Prostate gland (tissue), 2 donors: ENCODE data around the gene SARM1. TPM values are rescaled to one million over a fixed set of nuclear protein-coding genes. Genes with fewer than 3 reads are reported as not detected.
"Not testable (repeated sequence)": the region's sequence is repeated elsewhere in the genome, so short reads cannot be mapped to it uniquely, and the experiment has no call there.

Experiments used
- DNase-seq: peaks from one replicate; pipeline ENCODE4 v3.0.0-alpha.2; 2019; ENCODE audit warnings: low spot score
- H3K27ac ChIP-seq, 2 donors: fragments of 200-600 bp; sonication (generic); 2 replicates each; pipeline ENCODE4 v1.5.1; 2017 to 2019
- H3K27me3 ChIP-seq: fragments of 200-600 bp; sonication (generic); replicated peaks from 2 replicates; pipeline ENCODE4 v1.5.1; 2019; ENCODE audit not compliant: insufficient read depth
- H3K36me3 ChIP-seq, 2 donors: fragments of 200-600 bp; sonication (generic); 1 replicate in 1 of 2; 2 replicates in 1 of 2; pipeline versions ENCODE4 v1.5.1 to v1.8.1; 2017 to 2019
- H3K4me1 ChIP-seq: fragments of 200-600 bp; sonication (generic); replicated peaks from 2 replicates; pipeline ENCODE4 v1.5.1; 2019
- H3K4me3 ChIP-seq, 2 donors: fragments of 200-600 bp; sonication (generic); 2 replicates each; pipeline ENCODE4 v1.5.1; 2017 to 2019
- H3K9me3 ChIP-seq: fragments of 200-600 bp; sonication (generic); 2 replicates; pipeline ENCODE4 v1.5.1; 2017
- POLR2A ChIP-seq: fragments of 450-650 bp; IDR thresholded peaks from one replicate; pipeline ENCODE4 v1.6.1; 2016; ENCODE audit warnings: antibody characterized with exemption, mild to moderate bottlenecking
- POLR2AphosphoS5 ChIP-seq: sonication (generic); formaldehyde crosslinking; IDR thresholded peaks from one replicate; pipeline ENCODE4 v1.6.1; 2017; ENCODE audit warnings: antibody characterized with exemption
- WGBS: methylation state at CpG from one replicate; pipeline ENCODE4 v1.1.5; 2018; 5-methylcytosine and 5-hydroxymethylcytosine counted together
- intact Hi-C: fragments of 100-400 bp; cut with DNase I; formaldehyde crosslinking; loops from one replicate; pipeline ENCODE4 v1.14.2; 2022
- total RNA-seq, 2 donors: library from RNA; depleted of rRNA; stranded (reverse); fragments of >200 nt; gene quantifications; one replicate each; pipeline ENCODE4 v1.1.0, GENCODE V29; 2016
- TF ChIP-seq, protein P1 (sequence below), 4 experiments: fragments of 200-600 bp in 2 of 4; fragments of 450-650 bp in 2 of 4; sonication (generic) in 2 of 4; IDR thresholded peaks; 1 replicate in 3 of 4; 2 replicates in 1 of 4; pipeline ENCODE4 v1.5.1; 2016 to 2019; ENCODE audit warnings: antibody characterized with exemption in 4 of 4, mild to moderate bottlenecking in 2 of 4, moderate library complexity in 2 of 4

SARM1 gene
- total RNA-seq, 2 donors from 2014 or later = 20.6 to 21.4 TPM

DNA sequence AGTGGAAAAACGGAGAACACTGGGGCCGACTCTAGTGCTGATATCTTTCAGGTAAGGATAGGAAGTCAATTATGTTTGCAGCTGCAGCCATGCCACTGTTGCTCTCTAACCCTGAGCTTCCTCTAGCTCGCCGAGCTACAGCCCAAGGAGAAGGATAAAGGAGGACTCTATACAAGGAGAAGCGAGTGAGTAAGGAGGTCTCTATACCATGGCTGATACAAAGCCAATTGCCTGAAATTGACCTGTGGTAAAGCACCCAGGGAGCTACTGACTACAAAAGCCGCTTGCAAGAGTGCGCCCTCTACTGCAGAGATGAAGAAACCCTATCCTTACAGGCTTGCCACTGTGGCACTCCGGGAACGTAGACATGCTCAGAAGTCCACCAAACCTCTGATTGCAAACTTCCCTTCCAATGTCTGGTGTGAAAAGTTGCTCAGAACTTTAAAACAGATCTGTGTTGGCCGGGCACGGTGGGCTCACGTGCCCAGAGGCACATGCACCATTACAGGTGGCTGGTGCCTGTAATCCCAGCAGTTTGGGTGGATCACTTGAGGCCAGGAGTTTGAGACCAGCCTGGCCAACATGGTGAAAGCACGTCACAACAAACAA lies 45.3 kb downstream of the SARM1 start:
- 21% methylated on average over 13 of the region's 13 CpGs for WGBS
- Histone ChIP-seq H3K4me1 (no peaks in the 10 kb centered on the region), H3K27me3 (no peaks in the 10 kb centered on the region), H3K27ac (no peak overlapping the region), H3K9me3 (no peaks in the 10 kb centered on the region), H3K4me3 (no peak overlapping the region), H3K36me3 (no peaks in the 10 kb centered on the region)
- intact Hi-C loops = no loop called here
- no peak for TF ChIP-seq POLR2AphosphoS5
- no peak for TF ChIP-seq POLR2A
- TF ChIP-seq, protein P1, sequence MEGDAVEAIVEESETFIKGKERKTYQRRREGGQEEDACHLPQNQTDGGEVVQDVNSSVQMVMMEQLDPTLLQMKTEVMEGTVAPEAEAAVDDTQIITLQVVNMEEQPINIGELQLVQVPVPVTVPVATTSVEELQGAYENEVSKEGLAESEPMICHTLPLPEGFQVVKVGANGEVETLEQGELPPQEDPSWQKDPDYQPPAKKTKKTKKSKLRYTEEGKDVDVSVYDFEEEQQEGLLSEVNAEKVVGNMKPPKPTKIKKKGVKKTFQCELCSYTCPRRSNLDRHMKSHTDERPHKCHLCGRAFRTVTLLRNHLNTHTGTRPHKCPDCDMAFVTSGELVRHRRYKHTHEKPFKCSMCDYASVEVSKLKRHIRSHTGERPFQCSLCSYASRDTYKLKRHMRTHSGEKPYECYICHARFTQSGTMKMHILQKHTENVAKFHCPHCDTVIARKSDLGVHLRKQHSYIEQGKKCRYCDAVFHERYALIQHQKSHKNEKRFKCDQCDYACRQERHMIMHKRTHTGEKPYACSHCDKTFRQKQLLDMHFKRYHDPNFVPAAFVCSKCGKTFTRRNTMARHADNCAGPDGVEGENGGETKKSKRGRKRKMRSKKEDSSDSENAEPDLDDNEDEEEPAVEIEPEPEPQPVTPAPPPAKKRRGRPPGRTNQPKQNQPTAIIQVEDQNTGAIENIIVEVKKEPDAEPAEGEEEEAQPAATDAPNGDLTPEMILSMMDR (IDR thresholded peaks at IDR 0.05) = peak in 3 of 4 experiments; percentile 17 to 56 (median 19)
- peak; percentile 36 for DNase-seq

DNA sequence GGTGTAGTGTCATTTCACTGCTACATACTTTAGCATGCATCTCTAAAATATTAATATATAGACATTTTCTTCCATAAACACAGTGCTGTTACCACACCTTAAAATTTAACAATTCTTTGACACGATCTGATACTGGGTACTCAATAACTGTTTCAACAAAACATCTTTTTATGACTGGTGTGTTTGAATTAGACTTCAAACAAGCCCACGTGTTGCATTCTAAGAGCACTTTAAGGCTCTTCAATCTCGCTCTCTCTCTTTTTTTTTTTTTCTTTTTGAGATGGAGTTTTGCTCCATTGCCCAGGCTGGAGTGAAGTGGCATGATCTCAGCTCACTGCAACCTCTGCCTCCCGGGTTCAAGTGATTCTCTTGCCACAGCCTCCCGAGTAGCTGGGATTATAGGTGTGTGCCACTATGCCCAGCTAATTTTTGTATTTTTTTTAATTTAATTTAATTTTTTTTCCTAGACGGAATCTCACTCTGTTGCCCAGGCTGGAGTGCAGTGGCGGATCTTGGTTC lies 50.4 kb downstream of the SARM1 start:
- H3K4me1 ChIP-seq = no peaks in the 10 kb centered on the region
- no peak overlapping the region for H3K27ac ChIP-seq
- H3K4me3 ChIP-seq = no peak overlapping the region
- DNase-seq = no peak
- no peaks in the 10 kb centered on the region for H3K36me3 ChIP-seq
- no peaks in the 10 kb centered on the region for H3K9me3 ChIP-seq
- TF ChIP-seq, protein P1 (IDR thresholded peaks at IDR 0.05) = no peak
- TF ChIP-seq POLR2A (no peak), POLR2AphosphoS5 (no peak)
- intact Hi-C loops = no loop called here
- H3K27me3 ChIP-seq = no peaks in the 10 kb centered on the region
- 66% methylated on average over 7 of the region's 7 CpGs for WGBS

DNA sequence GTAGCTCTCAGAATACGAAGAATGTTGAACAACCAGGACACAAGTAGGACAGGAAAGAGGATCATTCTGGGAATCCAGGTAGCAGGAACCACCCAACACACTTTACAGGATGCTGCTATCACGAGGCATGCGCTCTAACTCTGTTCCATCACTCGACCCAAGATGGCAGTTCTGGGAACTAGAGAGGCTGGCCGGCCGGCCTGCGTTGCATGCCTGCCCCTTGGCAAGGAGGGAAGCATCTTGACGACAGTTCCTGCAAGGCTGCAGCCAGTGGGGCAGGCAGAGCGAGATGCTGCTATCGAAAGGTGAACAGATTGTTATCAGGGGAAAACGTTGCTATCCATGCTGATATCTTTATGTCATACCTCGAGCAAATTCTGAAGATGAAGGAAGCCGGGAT lies 53.7 kb downstream of the SARM1 start:
- H3K27me3 ChIP-seq = no peaks in the 10 kb centered on the region
- TF ChIP-seq POLR2AphosphoS5 (no peak), POLR2A (no peak)
- TF ChIP-seq, protein P1 (IDR thresholded peaks at IDR 0.05) = no peak
- intact Hi-C loops = no loop called here
- no peaks in the 10 kb centered on the region for H3K9me3 ChIP-seq
- no peak overlapping the region for H3K27ac ChIP-seq
- H3K36me3 ChIP-seq = no peaks in the 10 kb centered on the region
- WGBS = 72% methylated on average over 13 of the region's 13 CpGs
- no peak overlapping the region for H3K4me3 ChIP-seq
- H3K4me1 ChIP-seq = no peaks in the 10 kb centered on the region
- DNase-seq = no peak

GRCh38 chr17:28426081-28426519 lies 54.6 kb downstream of the SARM1 start:
- Histone ChIP-seq H3K4me3 (no peak overlapping the region), H3K27ac (no peak overlapping the region), H3K27me3 (no peaks in the 10 kb centered on the region), H3K4me1 (no peaks in the 10 kb centered on the region), H3K9me3 (no peaks in the 10 kb centered on the region), H3K36me3 (no peaks in the 10 kb centered on the region)
- TF ChIP-seq POLR2A (no peak), POLR2AphosphoS5 (no peak)
- TF ChIP-seq, protein P1 (IDR thresholded peaks at IDR 0.05) = no peak
- no peak for DNase-seq
- intact Hi-C loops = no loop called here
- WGBS = 77% methylated on average over 9 of the region's 9 CpGs

- no peaks in the 10 kb centered on the region for H3K27me3 ChIP-seq
- no peak for DNase-seq
- H3K4me1 ChIP-seq = no peaks in the 10 kb centered on the region
- no peak overlapping the region for H3K4me3 ChIP-seq
- 76% methylated on average over 5 of the region's 5 CpGs for WGBS
- no peak overlapping the region for H3K27ac ChIP-seq
- intact Hi-C loops = no loop called here
- TF ChIP-seq POLR2A (no peak), POLR2AphosphoS5 (no peak)
- TF ChIP-seq, protein P1 (IDR thresholded peaks at IDR 0.05) = no peak
- H3K36me3 ChIP-seq = no peaks in the 10 kb centered on the region
- H3K9me3 ChIP-seq = no peaks in the 10 kb centered on the region
Measured at GRCh38 chr17:28427371-28427770, 55.9 kb downstream of the SARM1 start.

GRCh38 chr17:28427982-28428381 lies 56.5 kb downstream of the SARM1 start:
- H3K4me3 ChIP-seq, DNase-seq, H3K27ac ChIP-seq, H3K4me1 ChIP-seq, intact Hi-C loops, H3K27me3 ChIP-seq, H3K36me3 ChIP-seq, H3K9me3 ChIP-seq: not testable (repeated sequence)
- WGBS = 98% methylated on average over 4 of the region's 4 CpGs
